HUES6 (cell line): Measurements from ENCODE around the gene IQCN.

Experiments
- H3K27ac ChIP-seq: 2 replicates; pipeline ENCODE4 v1.7.0; 2013; ENCODE audit warnings: low read depth, mild to moderate bottlenecking, low read length, inconsistent platforms
- H3K27me3 ChIP-seq: 2 replicates; pipeline ENCODE4 v1.6.1; 2013; ENCODE audit warnings: low read length; ENCODE audit not compliant: control insufficient read depth, insufficient read depth
- H3K36me3 ChIP-seq: 2 replicates; pipeline ENCODE4 v1.6.1; 2013; ENCODE audit warnings: low read length; ENCODE audit not compliant: control insufficient read depth, insufficient read depth
- H3K4me1 ChIP-seq: 2 replicates; pipeline ENCODE4 v1.6.1; 2013; ENCODE audit warnings: low read length; ENCODE audit not compliant: control insufficient read depth, insufficient read depth
- H3K4me3 ChIP-seq: 2 replicates; pipeline ENCODE4 v1.5.1; 2013; ENCODE audit warnings: low read depth, low read length
- H3K9ac ChIP-seq: one replicate; pipeline ENCODE4 v1.6.1; 2013; ENCODE audit warnings: mild to moderate bottlenecking, low read length
- H3K9me3 ChIP-seq: 2 replicates; pipeline ENCODE4 v1.6.1; 2013; ENCODE audit warnings: low read depth, low read length; ENCODE audit not compliant: control insufficient read depth, insufficient read depth

The IQCN gene

DNA sequence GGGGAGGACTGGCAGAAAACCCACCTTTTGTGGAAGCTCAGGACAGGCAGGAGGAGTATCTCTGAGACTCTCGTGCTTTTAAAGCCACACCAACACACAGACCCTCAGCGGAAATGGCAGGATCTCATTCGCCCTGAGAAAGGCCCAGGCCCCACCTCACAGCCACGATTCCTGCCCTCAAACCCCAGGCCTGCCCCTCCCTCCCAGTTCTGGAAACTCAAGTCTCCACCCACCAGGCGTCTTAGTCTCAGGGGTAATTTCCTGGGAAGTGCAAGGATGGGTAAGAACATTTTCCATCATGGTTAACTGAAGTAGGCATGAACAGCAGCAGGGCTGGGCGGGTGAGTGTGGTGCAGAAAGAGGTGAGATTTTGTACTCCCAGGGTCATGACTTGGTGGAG lies 40.1 kb downstream of the IQCN start:
- Histone ChIP-seq H3K9me3 (no peaks in the 10 kb centered on the region), H3K27ac (no peak overlapping the region), H3K27me3 (peaks cover 5% of the 10 kb centered on the region; the same call in 1 of the 2 replicates), H3K36me3 (no peaks in the 10 kb centered on the region), H3K4me3 (no peak overlapping the region), H3K9ac (no peak overlapping the region), H3K4me1 (peaks cover 19% of the 10 kb centered on the region)

DNA sequence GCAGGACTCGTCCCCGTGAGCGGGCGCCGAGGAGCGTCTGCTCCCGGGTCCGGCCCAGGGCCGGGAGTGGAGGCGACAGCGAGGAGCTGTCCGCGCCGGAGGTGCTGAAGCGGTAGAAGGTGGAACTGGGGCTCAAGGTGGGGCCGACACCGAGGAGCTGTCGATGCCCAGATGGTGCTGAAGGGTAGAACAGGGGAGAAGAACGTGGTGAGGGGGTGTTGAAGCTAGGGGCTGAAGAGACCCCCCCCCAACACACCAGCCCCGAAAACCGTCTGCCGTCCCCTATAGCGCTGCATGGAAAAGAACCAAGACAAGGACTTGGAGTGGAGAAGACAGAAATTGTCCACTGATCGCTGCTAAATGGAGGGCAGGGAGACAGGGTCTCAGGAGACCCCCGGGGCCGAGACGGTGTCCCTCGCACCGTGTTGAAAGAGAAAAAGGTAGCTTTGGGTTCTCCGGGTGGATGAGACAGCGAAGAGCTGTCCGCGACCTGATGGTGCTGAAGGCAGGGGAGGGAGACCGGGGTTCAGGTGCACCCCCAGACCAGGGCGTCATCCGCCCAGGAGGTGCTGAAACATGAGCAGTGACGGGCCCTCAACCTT lies 40.9 kb downstream of the IQCN start:
- no peaks in the 10 kb centered on the region for H3K36me3 ChIP-seq
- H3K4me3 ChIP-seq, result peak overlapping the region; percentile 62
- no peak overlapping the region for H3K27ac ChIP-seq
- no peaks in the 10 kb centered on the region for H3K9me3 ChIP-seq
- peaks cover 19% of the 10 kb centered on the region for H3K4me1 ChIP-seq
- no peak overlapping the region for H3K9ac ChIP-seq
- peaks cover 5% of the 10 kb centered on the region; the same call in 1 of the 2 replicates for H3K27me3 ChIP-seq

DNA sequence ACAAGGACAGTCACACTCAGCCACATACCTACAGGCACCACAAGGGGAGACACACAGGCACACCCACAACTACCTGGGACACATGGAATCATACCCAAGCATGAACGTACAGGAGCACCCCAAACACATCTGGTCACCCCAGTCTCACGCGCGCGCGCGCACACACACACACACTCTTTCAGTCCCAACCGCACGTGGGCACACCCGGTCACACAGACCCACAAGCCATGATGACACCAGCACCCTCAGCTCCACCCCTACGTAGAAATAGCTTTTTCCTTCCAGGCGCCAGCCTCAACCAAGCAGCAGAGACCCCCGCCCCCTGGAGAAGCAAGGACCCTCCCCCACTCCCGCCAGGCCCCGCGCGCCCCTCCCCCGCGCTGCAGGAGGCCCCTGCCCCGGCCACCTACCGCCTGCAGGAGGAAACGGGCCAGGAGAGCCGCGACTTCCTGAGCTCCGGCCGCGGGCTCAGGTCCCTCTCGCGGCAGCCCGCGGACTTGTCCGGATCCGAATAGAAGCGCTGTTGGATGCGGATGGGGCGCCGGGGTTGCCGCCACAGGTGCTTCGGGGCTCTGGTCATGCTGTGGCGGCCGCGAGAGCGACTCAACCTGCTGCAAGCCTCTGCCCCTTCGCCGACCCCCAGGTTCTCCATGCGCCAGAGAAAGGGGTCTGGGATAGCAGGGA lies 41.6 kb downstream of the IQCN start:
- Histone ChIP-seq H3K9me3 (no peaks in the 10 kb centered on the region), H3K9ac (peak overlapping the region; percentile 13), H3K4me3 (peak overlapping the region; percentile 62), H3K27ac (no peak overlapping the region), H3K36me3 (no peaks in the 10 kb centered on the region), H3K4me1 (peaks cover 19% of the 10 kb centered on the region), H3K27me3 (peaks cover 5% of the 10 kb centered on the region; the same call in 1 of the 2 replicates)

DNA sequence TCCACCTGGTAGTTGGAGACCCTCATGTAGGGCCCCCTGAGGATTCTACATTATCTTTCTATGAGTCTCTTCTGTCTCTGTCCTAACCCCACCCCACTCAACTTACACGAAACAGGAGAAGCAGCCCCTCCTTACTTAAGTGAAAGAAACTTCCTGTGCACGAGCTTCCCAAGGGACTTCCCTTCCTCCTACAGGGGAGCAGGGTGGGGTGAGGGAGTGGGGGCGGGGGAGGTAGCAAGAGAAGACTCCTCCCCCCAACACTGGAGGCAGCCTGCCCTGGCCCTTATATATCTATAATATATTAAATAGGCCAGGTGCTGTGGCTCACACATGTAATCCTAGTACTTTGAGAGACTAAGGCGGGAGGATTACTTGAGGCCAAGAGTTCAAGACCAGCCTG lies 42.5 kb downstream of the IQCN start:
- Histone ChIP-seq H3K36me3 (no peaks in the 10 kb centered on the region), H3K9ac (no peak overlapping the region), H3K27me3 (peaks cover 13% of the 10 kb centered on the region), H3K27ac (no peak overlapping the region), H3K4me1 (peaks cover 19% of the 10 kb centered on the region), H3K9me3 (no peaks in the 10 kb centered on the region), H3K4me3 (no peak overlapping the region; the same call in 1 of the 2 replicates)

DNA sequence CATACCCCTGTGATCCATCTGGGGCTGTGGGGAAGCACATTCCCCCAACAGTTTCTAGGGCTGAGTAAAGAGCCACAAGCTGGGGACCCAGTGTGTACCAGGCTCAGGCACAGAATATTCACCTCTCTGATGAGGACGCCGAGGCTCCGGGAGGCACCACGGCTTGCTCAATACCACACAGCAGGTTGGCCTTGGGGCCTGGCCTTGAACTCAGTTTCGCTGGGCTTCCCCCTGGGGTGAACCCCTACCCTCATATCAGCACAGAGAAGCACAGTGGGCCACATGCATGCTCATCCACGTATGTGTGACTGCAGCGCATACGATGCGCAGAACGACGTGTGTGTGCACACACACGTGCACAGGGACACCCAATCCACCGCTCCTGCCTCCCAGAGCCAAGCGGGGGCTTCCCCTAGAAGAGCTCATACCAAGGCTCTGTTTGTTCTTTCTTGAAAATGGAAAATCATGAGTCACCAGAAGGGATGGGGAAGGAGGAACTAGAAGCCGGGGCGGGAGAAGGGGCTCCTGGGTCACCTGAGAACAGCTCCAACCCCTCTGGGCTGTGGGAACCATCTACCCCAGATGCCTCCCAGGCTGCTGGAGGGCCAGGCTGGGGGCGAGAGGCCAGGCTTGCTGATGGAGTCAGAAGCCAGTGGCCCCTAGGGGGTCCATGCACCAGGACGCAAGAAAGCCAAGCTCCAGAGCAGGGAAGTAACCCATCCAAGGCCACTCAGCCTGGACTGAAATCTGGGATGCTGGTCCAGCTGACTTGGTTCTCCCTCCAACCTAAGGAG lies 43.1 kb downstream of the IQCN start:
- Histone ChIP-seq H3K4me3 (no peak overlapping the region; the same call in 1 of the 2 replicates), H3K9ac (no peak overlapping the region), H3K27me3 (peaks cover 13% of the 10 kb centered on the region), H3K27ac (no peak overlapping the region), H3K36me3 (no peaks in the 10 kb centered on the region), H3K4me1 (peaks cover 19% of the 10 kb centered on the region), H3K9me3 (no peaks in the 10 kb centered on the region)

DNA sequence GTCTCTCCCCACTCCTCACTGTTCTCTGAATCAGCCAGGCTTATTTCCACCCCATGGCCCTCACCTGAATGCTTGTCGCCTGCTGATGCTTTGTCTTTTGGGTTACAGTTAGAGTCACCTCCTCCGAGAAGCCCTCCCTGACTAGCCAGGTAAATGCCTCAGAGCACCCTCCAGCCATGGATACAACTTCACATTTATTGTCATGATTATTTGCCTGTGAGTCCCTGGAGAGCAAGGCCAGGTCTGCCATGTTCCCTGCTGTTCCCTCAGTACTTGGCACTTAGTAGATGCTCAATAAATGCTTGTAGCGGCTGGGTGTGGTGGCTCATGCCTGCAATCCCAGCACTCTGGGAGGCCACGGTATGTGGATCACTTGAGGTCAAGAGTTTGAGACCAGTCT lies 44.3 kb downstream of the IQCN start:
- no peaks in the 10 kb centered on the region for H3K9me3 ChIP-seq
- peaks cover 25% of the 10 kb centered on the region for H3K27me3 ChIP-seq
- no peak overlapping the region for H3K27ac ChIP-seq
- H3K9ac ChIP-seq, result no peak overlapping the region
- no peaks in the 10 kb centered on the region for H3K36me3 ChIP-seq
- peaks cover 30% of the 10 kb centered on the region for H3K4me1 ChIP-seq
- H3K4me3 ChIP-seq, result no peak overlapping the region

DNA sequence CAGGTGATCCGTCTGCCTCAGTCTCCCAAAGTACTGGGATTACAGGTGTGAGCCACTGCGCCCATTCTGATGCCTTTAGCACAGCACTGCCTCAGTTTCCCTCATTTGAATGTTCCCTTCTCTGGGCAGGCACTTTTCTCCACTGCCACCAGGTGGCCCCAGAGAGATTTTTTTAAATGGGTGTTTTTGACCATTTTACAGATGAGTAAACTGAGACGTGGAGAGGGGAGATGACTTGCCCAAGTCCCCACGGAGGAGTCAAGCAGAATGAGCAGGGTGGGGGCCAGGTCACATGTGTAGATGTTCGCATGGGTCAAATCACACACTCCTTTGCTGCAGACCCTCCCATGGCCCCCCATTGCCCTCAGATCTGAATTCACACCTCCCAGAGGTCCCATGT lies 44.8 kb downstream of the IQCN start:
- peaks cover 28% of the 10 kb centered on the region for H3K27me3 ChIP-seq
- H3K27ac ChIP-seq, result no peak overlapping the region
- H3K4me3 ChIP-seq, result no peak overlapping the region
- H3K9me3 ChIP-seq, result no peaks in the 10 kb centered on the region
- no peaks in the 10 kb centered on the region for H3K36me3 ChIP-seq
- H3K9ac ChIP-seq, result no peak overlapping the region
- peaks cover 30% of the 10 kb centered on the region for H3K4me1 ChIP-seq

DNA sequence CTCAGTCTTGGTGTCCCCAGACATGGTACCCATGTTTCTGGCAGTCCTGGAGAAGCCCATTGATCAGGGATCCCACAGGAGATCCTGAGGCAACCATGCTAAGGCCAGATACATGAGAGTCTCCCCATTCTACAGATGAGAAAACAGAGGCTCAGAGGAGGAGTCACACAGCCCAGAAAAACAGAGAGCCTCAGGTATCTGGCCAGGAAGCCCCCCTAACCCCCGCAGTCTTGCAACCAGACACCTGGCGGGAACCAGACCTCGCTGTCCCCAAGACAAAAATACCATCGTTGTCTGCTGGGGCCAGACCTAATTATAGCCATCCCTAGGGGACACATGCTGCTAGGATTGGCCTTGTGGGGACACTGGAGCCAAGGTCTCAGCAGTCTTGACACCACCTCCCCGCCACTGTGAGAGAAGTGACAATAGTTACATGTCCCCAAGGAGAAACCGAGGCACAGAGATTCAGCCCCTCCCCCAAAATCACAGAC lies 46.4 kb downstream of the IQCN start:
- H3K27ac ChIP-seq, result no peak overlapping the region
- no peaks in the 10 kb centered on the region for H3K9me3 ChIP-seq
- H3K4me3 ChIP-seq, result no peak overlapping the region
- no peak overlapping the region for H3K9ac ChIP-seq
- peaks cover 30% of the 10 kb centered on the region for H3K4me1 ChIP-seq
- H3K36me3 ChIP-seq, result no peaks in the 10 kb centered on the region
- peaks cover 28% of the 10 kb centered on the region for H3K27me3 ChIP-seq

DNA sequence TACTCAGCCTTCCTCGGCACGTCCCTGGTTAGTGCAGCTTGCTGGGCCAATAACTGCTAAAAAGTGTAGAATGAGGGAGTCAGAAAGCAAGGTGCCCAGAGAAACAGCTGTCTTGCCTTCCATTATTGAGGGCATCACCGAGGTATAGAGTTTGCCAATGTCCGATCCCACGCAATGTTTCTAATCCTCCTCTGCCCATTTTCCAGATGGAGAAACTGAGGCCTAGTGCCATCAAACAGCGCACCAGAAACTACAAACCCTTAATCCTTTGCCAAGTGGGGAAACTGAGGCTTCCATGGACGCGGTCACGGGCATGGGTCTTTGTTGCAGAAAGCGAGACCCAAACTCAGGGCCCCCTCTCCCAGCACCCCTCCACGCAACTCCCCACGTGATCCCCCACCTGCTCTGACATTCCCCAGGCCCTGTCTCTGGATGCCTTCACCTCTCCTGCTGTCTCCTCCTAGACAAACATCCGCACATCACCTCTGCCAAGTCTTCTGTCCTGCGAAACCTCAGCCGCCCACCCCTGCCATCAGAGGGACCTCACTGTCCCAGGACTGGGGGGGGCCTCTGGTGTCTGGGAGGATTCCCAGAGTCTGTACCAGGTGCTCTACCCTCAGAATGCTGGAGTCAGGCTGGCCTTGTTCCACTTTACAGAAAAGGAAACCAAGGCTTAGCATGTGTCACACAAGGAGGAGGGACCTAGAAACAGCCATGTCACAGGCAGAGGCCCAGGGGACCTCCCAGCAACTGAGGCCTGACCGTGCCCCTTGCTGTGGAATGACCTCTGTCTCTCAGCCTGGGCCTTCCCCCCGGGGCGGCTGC lies 47.1 kb downstream of the IQCN start:
- Histone ChIP-seq H3K4me1 (peaks cover 27% of the 10 kb centered on the region), H3K36me3 (no peaks in the 10 kb centered on the region), H3K4me3 (no peak overlapping the region), H3K27me3 (peaks cover 28% of the 10 kb centered on the region), H3K27ac (no peak overlapping the region), H3K9me3 (no peaks in the 10 kb centered on the region), H3K9ac (no peak overlapping the region)

DNA sequence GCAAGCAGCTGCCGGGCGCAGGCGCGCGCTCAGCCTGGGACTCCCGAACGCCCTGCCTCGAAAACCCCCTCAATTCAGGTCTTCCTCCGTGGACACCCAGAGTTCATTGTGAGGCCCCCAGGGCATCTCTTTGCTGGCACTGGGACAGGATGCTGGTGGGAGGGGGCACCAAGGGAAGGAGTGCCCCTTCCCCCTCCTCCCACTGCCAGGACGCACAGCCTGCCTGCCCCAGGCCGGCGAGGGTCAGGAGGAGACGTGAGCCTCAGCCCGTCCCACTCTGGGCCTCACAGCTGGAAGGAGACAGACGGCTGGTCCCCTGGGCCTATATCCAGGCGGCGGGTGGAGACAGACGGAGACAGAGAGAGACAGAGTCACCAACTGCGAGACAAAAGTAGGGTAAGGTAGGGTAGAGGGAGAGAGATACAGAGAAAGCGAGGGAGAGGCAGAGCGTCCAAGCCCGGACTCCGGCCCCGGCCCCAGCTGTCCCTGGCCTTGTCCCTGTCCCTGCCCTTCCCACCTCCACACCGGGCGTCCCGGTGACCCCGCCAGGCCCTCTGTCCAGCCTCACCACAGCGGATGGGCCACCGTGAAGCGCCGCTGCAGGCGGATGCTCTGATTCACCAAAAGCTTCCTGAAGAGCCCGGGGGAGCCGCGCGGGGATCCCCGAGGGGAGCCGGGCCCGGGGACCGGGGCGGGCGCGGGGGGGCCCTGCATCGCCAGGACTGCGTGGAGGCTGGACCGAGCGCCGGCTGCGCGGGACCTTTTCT lies 48.4 kb downstream of the IQCN start, which contains the start of gene PDE4C:
TSS of gene PDE4C (minus strand) at position 737 of the 767 bp plus-strand sequence. CDS start at position 714, 23 bp downstream.
- Histone ChIP-seq H3K36me3 (no peaks in the 10 kb centered on the region), H3K27ac (no peak within 1 kb of the TSS), H3K9me3 (no peaks in the 10 kb centered on the region), H3K4me3 (peak within 1 kb of the TSS; percentile 78), H3K27me3 (peaks cover 28% of the 10 kb centered on the region), H3K9ac (no peak within 1 kb of the TSS), H3K4me1 (peaks cover 20% of the 10 kb centered on the region)
